Inflammatory macrophage treated with lipopolysaccharide for 4 hours (primary cell): Measurements from ENCODE around the gene KLHL21.
"Not testable (repeated sequence)": the region's sequence is repeated elsewhere in the genome, so short reads cannot be mapped to it uniquely, and the experiment has no call there.

Experiments used
- DNase-seq: peaks from one replicate; pipeline ENCODE4 v3.0.0-alpha.2; 2020

Gene KLHL21

GRCh38 chr1:6581561-6582305 is 20.9 kb downstream of the KLHL21 start:
- peak; percentile 89 for DNase-seq

DNA sequence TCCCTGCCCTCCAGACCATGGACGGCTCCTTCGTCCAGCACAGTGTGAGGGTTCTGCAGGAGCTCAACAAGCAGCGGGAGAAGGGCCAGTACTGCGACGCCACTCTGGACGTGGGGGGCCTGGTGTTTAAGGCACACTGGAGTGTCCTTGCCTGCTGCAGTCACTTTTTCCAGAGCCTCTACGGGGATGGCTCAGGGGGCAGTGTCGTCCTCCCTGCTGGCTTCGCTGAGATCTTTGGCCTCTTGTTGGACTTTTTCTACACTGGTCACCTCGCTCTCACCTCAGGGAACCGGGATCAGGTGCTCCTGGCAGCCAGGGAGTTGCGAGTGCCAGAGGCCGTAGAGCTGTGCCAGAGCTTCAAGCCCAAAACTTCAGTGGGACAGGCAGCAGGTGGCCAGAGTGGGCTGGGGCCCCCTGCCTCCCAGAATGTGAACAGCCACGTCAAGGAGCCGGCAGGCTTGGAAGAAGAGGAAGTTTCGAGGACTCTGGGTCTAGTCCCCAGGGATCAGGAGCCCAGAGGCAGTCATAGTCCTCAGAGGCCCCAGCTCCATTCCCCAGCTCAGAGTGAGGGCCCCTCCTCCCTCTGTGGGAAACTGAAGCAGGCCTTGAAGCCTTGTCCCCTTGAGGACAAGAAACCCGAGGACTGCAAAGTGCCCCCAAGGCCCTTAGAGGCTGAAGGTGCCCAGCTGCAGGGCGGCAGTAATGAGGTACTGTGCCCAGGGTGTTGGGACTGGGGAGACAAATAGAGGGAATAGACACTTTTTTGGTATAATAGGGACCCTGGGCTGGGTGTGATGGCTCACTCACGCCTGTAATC is 21.9 kb downstream of the KLHL21 start:
- peak; percentile 41 for DNase-seq

DNA sequence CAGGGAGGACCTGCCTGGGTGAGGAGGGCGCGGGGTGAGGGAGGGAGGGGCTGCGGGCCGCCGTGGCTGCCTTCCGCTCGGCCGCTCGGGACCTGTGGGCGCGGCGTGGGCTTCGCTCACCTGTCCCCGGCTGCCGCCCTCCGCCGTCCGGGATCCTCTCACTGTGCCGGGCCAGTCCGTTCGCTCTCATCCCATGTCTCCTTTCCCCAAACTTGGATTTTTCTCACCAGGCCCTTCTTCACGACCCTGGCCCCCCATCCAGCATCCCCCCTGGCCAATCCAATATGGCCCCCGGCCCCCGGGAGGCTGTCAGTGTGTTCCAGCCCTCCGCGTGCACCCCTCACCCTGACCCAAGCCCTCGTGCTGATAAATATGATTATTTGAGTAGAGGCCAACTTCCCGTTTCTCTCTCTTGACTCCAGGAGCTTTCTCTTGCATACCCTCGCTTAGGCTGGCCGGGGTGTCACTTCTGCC is 22.5 kb downstream of the KLHL21 start:
- peak; percentile 70 for DNase-seq

GRCh38 chr1:6579374-6580118 is 23.1 kb downstream of the KLHL21 start, which contains the start of gene ZBTB48:
Gene ZBTB48 (plus strand): TSS chr1:6579994. CDS start chr1:6580610, 616 bp downstream.
- DNase-seq = peak; percentile 99

DNA sequence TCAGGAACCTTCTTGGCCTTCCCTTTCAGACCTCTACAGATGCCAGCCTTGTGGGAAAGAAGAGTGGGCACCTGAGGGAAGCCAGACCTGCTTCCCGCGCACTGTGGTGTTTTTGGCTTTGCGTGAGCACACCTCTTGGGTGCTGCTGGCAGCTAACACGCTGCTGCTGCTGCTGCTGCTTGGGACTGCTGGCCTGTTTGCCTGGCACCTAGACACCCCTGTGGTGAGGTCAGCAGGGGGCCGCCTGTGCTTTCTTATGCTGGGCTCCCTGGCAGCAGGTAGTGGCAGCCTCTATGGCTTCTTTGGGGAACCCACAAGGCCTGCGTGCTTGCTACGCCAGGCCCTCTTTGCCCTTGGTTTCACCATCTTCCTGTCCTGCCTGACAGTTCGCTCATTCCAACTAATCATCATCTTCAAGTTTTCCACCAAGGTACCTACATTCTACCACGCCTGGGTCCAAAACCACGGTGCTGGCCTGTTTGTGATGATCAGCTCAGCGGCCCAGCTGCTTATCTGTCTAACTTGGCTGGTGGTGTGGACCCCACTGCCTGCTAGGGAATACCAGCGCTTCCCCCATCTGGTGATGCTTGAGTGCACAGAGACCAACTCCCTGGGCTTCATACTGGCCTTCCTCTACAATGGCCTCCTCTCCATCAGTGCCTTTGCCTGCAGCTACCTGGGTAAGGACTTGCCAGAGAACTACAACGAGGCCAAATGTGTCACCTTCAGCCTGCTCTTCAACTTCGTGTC is 23.9 kb downstream of the KLHL21 start:
- DNase-seq = no peak

DNA sequence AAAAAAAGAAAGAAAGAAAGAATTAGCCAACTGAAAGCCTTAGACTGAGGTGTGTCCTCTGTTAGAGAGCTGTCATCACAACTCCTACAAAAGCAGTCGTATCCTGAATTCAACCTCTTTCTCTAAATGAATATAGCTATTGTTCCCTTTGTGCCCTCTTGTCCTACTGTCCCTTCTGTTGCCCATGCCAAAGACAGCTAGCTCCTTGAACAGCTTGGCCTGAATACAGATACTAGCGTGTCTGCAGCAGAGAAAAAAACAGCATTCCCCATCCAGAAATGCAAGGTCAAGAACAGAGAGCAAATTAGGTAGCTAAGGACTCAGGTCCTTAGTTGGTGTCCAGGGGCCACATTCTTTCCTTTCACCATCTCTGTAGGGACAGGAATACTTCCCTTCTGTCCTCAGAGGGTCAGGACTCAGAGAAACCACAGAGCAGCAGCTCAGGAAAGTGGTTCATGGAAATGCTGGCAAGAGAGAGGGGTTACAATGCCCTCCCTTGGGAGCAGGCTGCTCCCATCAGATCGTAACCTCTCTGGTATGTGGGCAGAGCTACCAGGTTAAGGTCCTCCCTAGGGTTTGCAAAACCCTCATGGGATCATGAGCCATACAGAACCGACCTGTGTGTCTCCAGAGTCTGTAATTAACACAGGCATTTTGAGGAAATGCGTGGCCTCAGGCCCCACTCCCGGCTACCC is 24.7 kb downstream of the KLHL21 start:
- DNase-seq = no peak

- DNase-seq = no peak
These were observed 27.9 kb downstream of the KLHL21 start for GRCh38 chr1:6574818-6575217.

DNA sequence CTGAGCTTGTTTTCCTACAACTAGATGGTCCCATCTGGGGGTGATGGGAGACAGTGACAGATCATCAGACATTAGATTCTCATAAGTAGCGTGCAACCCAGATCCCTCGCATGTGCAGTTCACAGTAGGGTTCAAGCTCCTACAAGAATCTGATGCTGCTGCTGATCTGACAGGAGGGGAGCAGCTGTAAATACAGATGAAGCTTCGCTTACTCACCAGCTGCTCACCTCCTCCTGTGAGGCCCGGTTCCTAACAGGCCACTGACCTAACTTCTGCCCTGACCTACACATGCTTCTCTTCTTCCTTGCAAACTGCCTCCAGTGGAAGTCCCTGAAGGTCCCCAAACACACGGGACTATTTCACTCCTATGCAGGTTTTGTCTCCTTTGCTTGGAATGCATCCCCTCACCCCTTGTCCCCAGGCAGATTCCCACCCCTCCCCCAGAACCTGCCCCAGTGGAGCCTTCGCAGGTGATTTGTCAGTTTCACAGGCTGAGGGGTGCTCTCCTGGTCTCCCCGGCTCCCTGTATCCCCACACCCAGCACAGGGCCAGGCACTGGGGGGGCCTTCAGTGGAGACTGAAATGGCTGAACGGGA is 28.5 kb downstream of the KLHL21 start:
- DNase-seq = no peak

DNA sequence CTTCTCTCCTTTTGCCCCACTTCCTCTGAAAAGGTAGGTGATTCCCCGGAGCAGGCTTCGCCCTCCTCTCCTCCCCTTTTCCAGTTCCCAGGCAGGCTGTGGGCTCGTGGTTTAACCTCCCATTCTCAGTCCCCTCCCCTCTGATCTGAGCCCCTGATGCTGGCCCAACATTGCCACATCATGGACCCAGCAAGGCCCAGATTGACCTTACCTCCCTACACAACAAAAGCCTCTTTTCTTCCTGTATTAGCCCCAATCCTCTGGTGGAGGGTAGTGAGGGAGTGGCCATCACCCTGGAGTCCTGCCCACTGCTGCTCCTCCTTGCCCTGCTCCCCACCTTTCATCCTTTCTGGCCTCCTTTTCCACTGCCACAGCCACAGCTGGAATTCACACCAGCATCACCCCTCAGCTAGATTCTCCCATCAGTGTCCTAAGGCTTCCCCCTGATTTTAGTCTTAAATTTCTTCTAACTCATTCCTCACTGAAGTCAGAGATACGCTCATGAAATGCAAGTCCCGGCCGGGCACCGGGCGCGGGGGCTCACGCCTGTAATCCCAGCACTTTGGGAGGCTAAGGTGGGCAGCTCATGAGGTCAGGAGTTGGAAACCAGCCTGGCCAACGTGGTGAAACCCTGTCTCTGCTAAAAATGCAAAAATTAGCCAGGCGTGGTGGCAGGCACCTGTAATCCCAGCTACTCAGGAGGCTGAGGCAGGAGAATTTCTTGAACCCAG is 29.9 kb downstream of the KLHL21 start:
- no peak for DNase-seq

DNA sequence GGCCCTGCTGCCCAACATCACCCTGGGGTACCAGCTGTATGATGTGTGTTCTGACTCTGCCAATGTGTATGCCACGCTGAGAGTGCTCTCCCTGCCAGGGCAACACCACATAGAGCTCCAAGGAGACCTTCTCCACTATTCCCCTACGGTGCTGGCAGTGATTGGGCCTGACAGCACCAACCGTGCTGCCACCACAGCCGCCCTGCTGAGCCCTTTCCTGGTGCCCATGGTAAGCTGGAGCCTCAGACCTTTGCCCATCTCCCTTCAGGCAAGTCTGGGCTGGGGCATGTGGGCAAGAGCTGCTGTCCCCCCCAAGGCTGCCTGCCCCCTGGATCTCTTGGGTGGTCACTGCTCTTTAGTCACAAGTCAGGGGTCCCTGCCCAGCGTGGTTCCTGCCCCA is 31.7 kb downstream of the KLHL21 start:
- no peak for DNase-seq

DNA sequence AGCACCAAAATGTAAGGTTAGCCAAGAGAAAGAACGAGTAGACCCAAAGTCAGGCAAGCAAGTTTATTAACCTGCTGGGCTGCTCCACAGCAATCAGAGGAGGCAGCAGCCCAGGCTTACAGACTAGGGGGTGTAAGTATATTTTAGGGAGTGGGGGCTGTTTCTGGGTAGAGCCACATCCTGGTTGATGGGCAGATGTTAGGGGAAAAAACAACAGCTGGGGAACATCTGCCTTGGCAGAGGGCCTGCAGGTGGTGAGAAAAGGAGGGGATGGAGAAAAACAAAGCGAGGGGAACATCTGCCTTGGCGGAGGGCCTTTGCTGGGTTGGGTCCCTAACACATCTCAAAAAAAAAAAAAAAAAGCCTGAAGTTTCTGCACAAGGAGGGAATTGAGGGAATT is 32.6 kb downstream of the KLHL21 start:
- no peak for DNase-seq

DNA sequence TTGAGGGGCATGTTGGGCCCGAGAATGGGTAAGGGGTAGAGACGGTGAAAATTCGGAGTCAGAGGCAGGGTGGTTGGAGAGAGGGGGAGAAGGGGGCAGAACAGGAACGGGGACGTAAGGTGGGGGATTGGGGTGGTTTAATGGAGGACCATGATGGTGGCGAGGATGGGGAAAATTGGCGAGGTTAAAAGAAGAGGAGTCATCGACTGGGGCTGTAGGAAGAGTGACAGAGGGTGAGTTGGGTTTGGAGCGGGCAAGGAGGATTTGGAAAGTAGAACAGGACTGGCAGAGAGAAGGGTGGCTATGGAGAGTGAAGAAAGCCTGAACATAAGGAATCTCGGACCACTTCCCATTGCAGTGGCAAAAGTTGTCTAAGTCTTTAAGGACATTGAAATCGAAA is 33.6 kb downstream of the KLHL21 start:
- DNase-seq = no peak

GRCh38 chr1:6560267-6560666 is 42.4 kb downstream of the KLHL21 start:
- no peak for DNase-seq

DNA sequence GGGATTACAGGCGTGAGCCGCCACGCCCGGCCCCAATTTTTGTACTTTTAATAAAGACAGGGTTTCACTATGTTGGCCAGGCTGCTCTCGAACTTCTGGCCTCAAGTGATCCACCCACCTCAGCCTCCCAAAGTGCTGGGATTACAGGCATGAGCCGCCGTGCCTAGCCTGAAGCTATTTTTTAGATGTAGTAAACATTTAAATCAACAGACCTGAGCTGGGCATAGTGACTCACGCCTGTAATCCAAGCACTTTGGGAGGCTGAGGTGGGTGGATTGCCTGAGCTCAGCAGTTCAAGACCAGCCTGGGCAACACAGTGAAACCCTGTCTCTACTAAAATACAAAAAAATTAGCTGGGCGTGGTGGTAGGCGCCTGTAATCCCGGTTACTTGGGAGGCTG is 43.5 kb downstream of the KLHL21 start:
- not testable (repeated sequence) for DNase-seq

DNA sequence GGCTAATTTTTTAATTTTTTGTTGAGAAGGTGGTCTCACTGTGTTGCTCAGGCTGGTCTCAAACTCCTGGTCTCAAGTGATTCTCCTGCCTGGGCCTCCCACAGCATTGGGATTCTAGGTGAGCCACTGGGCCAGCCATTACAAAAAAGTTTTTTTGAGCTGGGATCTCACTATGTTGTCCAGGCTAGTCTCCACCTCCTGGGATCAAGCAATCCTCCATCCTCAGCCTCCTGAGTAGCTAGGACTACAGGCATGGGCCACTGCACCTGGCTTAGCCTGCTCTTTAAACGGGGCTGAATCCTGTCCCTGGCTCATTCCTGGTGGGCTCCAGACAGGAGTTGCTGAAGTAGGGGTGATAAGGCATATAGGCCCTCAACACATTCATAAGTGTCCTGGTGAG is 45.1 kb downstream of the KLHL21 start:
- DNase-seq = no peak

- DNase-seq = no peak
These were observed 47.5 kb downstream of the KLHL21 start, which contains the start of gene TAS1R1 for GRCh38 chr1:6554907-6555778. Gene TAS1R1 (plus strand): TSS chr1:6555307. CDS start chr1:6555374, 67 bp downstream.

DNA sequence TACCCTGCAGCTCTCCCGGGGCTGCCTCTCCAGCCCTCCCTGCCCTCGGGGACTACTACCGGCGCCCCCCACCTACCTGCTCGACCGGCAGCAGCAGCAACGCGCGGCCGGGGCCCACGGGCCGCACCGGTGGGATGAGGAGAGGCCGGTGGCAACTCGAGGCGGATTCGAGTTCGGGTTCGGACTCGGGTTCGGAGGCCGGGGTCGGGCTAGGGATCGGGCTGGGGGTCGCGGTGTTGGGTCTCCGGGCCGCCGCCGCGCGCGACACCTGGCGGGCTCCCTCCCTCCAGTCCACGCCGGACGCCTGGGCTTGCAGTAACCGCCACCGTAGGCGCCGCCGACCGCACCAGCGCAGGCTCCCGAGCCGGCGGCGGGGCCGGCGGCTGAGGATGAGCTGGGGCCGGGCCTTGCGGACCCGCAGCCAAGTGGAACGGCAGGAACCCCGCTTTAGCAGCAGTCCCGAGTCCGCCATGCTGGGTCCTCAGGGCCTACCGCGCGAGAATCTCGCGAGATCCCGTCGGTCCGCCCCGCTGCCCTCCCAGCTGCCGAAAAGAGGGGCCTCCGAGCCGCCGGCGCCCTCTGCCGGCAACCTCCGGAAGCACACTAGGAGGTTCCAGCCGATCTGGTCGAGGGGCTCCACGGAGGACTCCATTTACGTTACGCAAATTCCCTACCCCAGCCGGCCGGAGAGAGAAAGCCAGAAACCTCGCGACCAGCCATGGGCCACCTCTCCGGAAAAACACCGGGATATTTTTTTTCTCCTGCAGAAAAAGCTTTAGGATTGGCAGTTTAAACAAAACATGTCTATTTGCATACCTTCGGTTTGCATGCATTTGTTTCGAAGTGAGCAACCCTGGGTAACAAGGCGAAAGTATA is 48.4 kb downstream of the KLHL21 start, which contains the start of gene NOL9:
TSS of gene NOL9 (minus strand) at position 483 of the 876 bp plus-strand sequence. CDS start at position 472, 11 bp downstream.
- DNase-seq = peak; percentile 94

DNA sequence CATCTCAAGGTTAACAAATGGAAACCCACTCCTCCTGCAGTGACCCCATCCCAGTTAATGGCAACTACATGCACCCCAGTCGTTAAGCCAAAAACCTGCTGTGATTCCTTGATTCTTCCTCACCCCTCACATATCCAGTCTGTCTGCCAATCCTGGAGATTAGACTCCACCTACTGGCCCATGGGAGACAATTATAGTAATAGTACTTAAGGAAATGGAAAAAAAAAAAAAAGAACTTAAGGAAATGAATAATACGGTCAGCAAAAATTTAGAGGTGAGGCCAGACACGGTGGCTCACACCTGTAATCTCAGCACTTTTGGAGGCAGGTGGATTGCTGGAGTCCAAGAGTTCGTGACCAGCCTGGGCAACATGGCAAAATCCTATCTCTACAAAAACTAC is 55.4 kb downstream of the KLHL21 start:
- DNase-seq = no peak
